Activated B cell treated with CpG ODN at 0.5 μM for 24 hours (primary cell): ENCODE data around the gene ANTXR2. TPM values are rescaled to one million over a fixed set of nuclear protein-coding genes. Genes with fewer than 3 reads are reported as not detected.

Experiments used
- ATAC-seq: fragments of 200-7000 bp; cut with Tn5 transposase; one replicate; pipeline ENCODE4 v1.10.0; 2021; ENCODE audit warnings: low read depth, mild to moderate bottlenecking, moderate library complexity
- CTCF ChIA-PET: fragments of 350-600 bp; sonication (Branson Sonifier 250); formaldehyde crosslinking; loops from one replicate; lab custom pipeline; 2021; ENCODE audit warnings: antibody characterized with exemption; lab: Charles Lee
- POLR2A ChIA-PET: fragments of 350-600 bp; sonication (Branson Sonifier 250); formaldehyde crosslinking; loops from one replicate; lab custom pipeline; 2021; ENCODE audit warnings: antibody characterized with exemption; lab: Charles Lee
- DNase-seq: peaks from one replicate; pipeline ENCODE4 v3.0.0; 2022
- H3K27ac Mint-ChIP-seq: one replicate; pipeline ENCODE4 v1.8.0; 2020; ENCODE audit warnings: mixed read lengths
- H3K27me3 Mint-ChIP-seq: one replicate; pipeline ENCODE4 v1.8.0; 2021; ENCODE audit warnings: mixed read lengths
- H3K36me3 Mint-ChIP-seq: one replicate; pipeline ENCODE4 v1.8.0; 2021; ENCODE audit warnings: low read depth, mixed read lengths
- H3K4me1 Mint-ChIP-seq: one replicate; pipeline ENCODE4 v1.8.0; 2021; ENCODE audit warnings: mixed read lengths
- H3K4me3 Mint-ChIP-seq: one replicate; pipeline ENCODE4 v1.8.0; 2020; ENCODE audit warnings: mild to moderate bottlenecking, mixed read lengths
- H3K9me3 Mint-ChIP-seq: one replicate; pipeline ENCODE4 v1.8.0; 2020; ENCODE audit warnings: mixed read lengths
- intact Hi-C: fragments of 100-400 bp; cut with micrococcal nuclease; formaldehyde crosslinking; loops from one replicate; pipeline ENCODE4 v1.15.1; 2024
- total RNA-seq: library from RNA; stranded (reverse); gene quantifications from 2 replicates; pipeline ENCODE4 v1.2.3, GENCODE V29; 2022
- TF ChIP-seq, protein P1 (sequence below): fragments of 200-600 bp; IDR thresholded peaks from one replicate; pipeline ENCODE4 v1.8.0; 2022; ENCODE audit warnings: antibody characterized with exemption, mild to moderate bottlenecking

The ANTXR2 gene
- total RNA-seq, 1 donor from 2014 or later: 19.6 TPM

GRCh38 chr4:79913581-79913980 is 159.4 kb downstream of the ANTXR2 start:
- Mint-ChIP-seq H3K36me3 (peaks cover 16% of the 10 kb centered on the region), H3K9me3 (no peaks in the 10 kb centered on the region), H3K4me3 (no peak overlapping the region), H3K27me3 (no peaks in the 10 kb centered on the region), H3K4me1 (peaks cover 4% of the 10 kb centered on the region), H3K27ac (no peak overlapping the region)
- TF ChIP-seq, protein P1, sequence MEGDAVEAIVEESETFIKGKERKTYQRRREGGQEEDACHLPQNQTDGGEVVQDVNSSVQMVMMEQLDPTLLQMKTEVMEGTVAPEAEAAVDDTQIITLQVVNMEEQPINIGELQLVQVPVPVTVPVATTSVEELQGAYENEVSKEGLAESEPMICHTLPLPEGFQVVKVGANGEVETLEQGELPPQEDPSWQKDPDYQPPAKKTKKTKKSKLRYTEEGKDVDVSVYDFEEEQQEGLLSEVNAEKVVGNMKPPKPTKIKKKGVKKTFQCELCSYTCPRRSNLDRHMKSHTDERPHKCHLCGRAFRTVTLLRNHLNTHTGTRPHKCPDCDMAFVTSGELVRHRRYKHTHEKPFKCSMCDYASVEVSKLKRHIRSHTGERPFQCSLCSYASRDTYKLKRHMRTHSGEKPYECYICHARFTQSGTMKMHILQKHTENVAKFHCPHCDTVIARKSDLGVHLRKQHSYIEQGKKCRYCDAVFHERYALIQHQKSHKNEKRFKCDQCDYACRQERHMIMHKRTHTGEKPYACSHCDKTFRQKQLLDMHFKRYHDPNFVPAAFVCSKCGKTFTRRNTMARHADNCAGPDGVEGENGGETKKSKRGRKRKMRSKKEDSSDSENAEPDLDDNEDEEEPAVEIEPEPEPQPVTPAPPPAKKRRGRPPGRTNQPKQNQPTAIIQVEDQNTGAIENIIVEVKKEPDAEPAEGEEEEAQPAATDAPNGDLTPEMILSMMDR: no peak
- no peak for DNase-seq
- ATAC-seq: no peak
- intact Hi-C loops: no loop called here
- ChIA-PET POLR2A (no interaction called here), CTCF (no interaction called here)

DNA sequence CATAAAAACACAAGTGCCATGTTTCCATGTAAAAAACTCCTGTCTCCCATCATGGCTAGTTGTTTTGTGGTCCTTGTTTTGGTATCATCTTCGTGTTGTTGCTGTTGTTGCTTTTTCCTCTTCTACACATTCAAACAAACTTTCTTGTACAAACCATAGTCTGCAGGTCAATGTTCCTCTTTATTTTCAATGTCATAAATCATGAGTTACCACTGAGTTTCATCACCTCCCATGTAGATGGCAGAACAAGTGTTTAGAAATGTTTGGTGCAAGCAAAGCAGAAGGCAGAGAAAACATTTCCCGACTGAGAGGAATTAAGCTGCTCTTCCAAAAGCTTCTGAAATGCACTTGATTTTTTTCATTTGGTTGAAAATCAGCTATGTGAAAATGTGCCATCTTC is 166.0 kb downstream of the ANTXR2 start:
- POLR2A ChIA-PET: interaction anchor here (0.7 kb wide), 1 partner anchor 961 kb away, joined by 3 read pairs; no protein-coding TSS in a partner anchor
- Mint-ChIP-seq H3K9me3 (no peaks in the 10 kb centered on the region), H3K27me3 (no peaks in the 10 kb centered on the region), H3K36me3 (peaks cover 47% of the 10 kb centered on the region), H3K4me1 (peaks cover 21% of the 10 kb centered on the region), H3K4me3 (no peak overlapping the region), H3K27ac (no peak overlapping the region)
- no peak for DNase-seq
- intact Hi-C loops: no loop called here
- CTCF ChIA-PET: no interaction called here
- TF ChIP-seq, protein P1: no peak
- ATAC-seq: no peak

- intact Hi-C loops: no loop called here
- no peak overlapping the region for H3K4me3 Mint-ChIP-seq
- CTCF ChIA-PET: no interaction called here
- no peaks in the 10 kb centered on the region for H3K9me3 Mint-ChIP-seq
- no peaks in the 10 kb centered on the region for H3K27me3 Mint-ChIP-seq
- no peak for ATAC-seq
- H3K27ac Mint-ChIP-seq: no peak overlapping the region
- peaks cover 47% of the 10 kb centered on the region for H3K36me3 Mint-ChIP-seq
- no peak for DNase-seq
- POLR2A ChIA-PET: interaction anchor here (0.7 kb wide), 1 partner anchor 960 kb away, joined by 3 read pairs; no protein-coding TSS in a partner anchor
- peaks cover 21% of the 10 kb centered on the region for H3K4me1 Mint-ChIP-seq
- TF ChIP-seq, protein P1: no peak
These were observed 166.7 kb downstream of the ANTXR2 start for GRCh38 chr4:79906303-79906702.

DNA sequence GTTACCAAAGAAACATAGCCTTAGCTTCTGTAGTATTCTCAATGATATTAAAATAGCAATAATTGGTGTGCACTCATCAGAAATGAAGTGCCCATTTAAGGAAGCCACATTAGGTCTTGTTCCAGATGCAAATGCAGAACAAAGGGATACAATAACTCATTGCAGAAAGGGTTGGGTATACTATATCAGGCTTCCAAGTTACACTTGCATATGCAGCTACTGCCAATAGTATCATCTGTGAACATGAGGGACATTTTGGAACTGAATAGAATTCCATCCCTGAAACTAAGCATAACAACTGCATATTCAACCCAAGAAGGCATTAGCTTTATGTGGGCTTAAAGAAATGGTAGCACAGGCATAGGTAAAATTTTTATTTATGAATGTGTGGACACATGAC is 167.8 kb downstream of the ANTXR2 start:
- ChIA-PET CTCF (no interaction called here), POLR2A (no interaction called here)
- H3K27ac Mint-ChIP-seq: no peak overlapping the region
- intact Hi-C loops: no loop called here
- peaks cover 44% of the 10 kb centered on the region for H3K36me3 Mint-ChIP-seq
- peaks cover under 1% of the 10 kb centered on the region for H3K9me3 Mint-ChIP-seq
- H3K4me3 Mint-ChIP-seq: no peak overlapping the region
- H3K4me1 Mint-ChIP-seq: peaks cover 21% of the 10 kb centered on the region
- ATAC-seq (no peak), DNase-seq (no peak)
- TF ChIP-seq, protein P1: no peak
- no peaks in the 10 kb centered on the region for H3K27me3 Mint-ChIP-seq

DNA sequence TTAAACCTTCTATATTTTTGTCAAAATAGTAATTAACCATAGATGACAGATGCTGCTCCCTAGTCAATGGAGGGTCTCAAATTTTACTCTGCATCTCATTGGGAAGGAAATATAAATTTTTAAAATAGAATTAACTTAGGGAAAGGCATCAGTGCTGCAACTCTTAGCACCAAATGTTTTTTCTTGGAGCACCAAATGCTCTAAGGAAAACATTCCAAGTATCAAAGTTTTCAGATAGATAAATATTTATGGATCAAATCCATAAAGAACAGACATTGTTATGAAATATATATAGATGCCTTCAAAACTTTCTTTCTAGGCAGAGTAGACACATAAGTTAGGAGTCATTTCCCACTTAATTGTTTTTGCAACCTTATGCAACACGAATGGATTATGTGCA is 168.7 kb downstream of the ANTXR2 start:
- POLR2A ChIA-PET: no interaction called here
- H3K27me3 Mint-ChIP-seq: no peaks in the 10 kb centered on the region

More for the DNA sequence above, 168.7 kb downstream of the ANTXR2 start:
- Mint-ChIP-seq H3K4me1 (peaks cover 21% of the 10 kb centered on the region), H3K4me3 (no peak overlapping the region), H3K36me3 (peaks cover 41% of the 10 kb centered on the region), H3K9me3 (peaks cover 4% of the 10 kb centered on the region), H3K27ac (no peak overlapping the region)
- ATAC-seq (no peak), DNase-seq (no peak)
- CTCF ChIA-PET: no interaction called here
- TF ChIP-seq, protein P1: no peak
- intact Hi-C loops: no loop called here
